GM12878 (cell line): ENCODE measurements around the gene PATJ. TPM values are rescaled to one million over a fixed set of nuclear protein-coding genes. Genes with fewer than 3 reads are reported as not detected.

Experiments
- ATAC-seq: fragments of 200-7000 bp; cut with Tn5 transposase; 3 replicates; pipeline ENCODE4 v1.9.1; 2020; ENCODE audit warnings: mild to moderate bottlenecking, moderate library complexity
- BruUV-seq: library from RNA; stranded (reverse); fragments of 400-500 nt; replicated peaks from 2 replicates; lab custom pipeline; 2021; lab: Mats Ljungman, UMichigan
- CTCF ChIA-PET: fragments of 300-600 bp; sonication (Branson Sonifier 250); formaldehyde crosslinking; extraction: SDS; loops from one replicate; lab custom pipeline; 2021; ENCODE audit warnings: inconsistent platforms; lab: Yijun Ruan, JAX
- POLR2A ChIA-PET: fragments of 350-600 bp; formaldehyde crosslinking; extraction: SDS; loops from one replicate; lab custom pipeline; 2021; ENCODE audit warnings: inconsistent platforms; lab: Charles Lee
- RAD21 ChIA-PET: fragments of 300-600 bp; sonication (Branson Sonifier 250); formaldehyde crosslinking; loops from one replicate; lab custom pipeline; 2023; ENCODE audit warnings: antibody characterized with exemption; ENCODE audit not compliant: unreplicated experiment; lab: Charles Lee
- SMC1A ChIA-PET: fragments of 300-600 bp; sonication (Branson Sonifier 250); formaldehyde crosslinking; loops from one replicate; lab custom pipeline; 2023; ENCODE audit not compliant: unreplicated experiment, uncharacterized antibody; lab: Charles Lee
- DNase-seq: peaks from one replicate; pipeline ENCODE4 v3.0.0-alpha.2; 2011; ENCODE audit warnings: low read depth, low spot score
- FAIRE-seq: peaks from 3 replicates; lab custom pipeline; 2011; peaks lifted over from hg19 to GRCh38; lab: Jason Lieb, UNC
- H2AFZ ChIP-seq: 2 replicates; pipeline ENCODE4 v1.6.0; 2011; ENCODE audit warnings: low read depth, low read length, control low read depth; ENCODE audit not compliant: control insufficient read depth
- H3K27ac ChIP-seq: 2 replicates; pipeline ENCODE4 v1.5.1; 2011; ENCODE audit warnings: control low read depth; ENCODE audit not compliant: control insufficient read depth, insufficient read depth
- H3K27me3 ChIP-seq, 2 experiments: replicated peaks in 1 of 2; 2 replicates each; pipeline versions ENCODE4 v1.6.0 to v1.6.1; 2011; ENCODE audit warnings: low read length in 1 of 2; ENCODE audit not compliant: control insufficient read depth in 2 of 2, insufficient read depth in 2 of 2
- H3K36me3 ChIP-seq, 2 experiments: 2 replicates each; pipeline ENCODE4 v1.5.1; 2011; ENCODE audit warnings: low read length in 1 of 2; ENCODE audit not compliant: control insufficient read depth in 2 of 2, insufficient read depth in 2 of 2
- H3K4me1 ChIP-seq: 2 replicates; pipeline ENCODE4 v1.6.1; 2011; ENCODE audit warnings: mild to moderate bottlenecking, low read length, moderate library complexity, mixed read lengths; ENCODE audit not compliant: control insufficient read depth, insufficient read depth
- H3K4me2 ChIP-seq: 2 replicates; pipeline ENCODE4 v1.6.0; 2011; ENCODE audit warnings: control low read depth; ENCODE audit not compliant: control insufficient read depth, insufficient read depth
- H3K4me3 ChIP-seq: fragments of 200-600 bp; sonication (generic); 2 replicates; pipeline ENCODE4 v1.5.1; 2016
- H3K79me2 ChIP-seq: 2 replicates; pipeline ENCODE4 v1.6.0; 2011; ENCODE audit warnings: low read length; ENCODE audit not compliant: control insufficient read depth, insufficient read depth
- H3K9ac ChIP-seq: 2 replicates; pipeline ENCODE4 v1.8.0; 2011; ENCODE audit warnings: low read length, control low read depth, mixed read lengths; ENCODE audit not compliant: control insufficient read depth, insufficient read depth
- H3K9me3 ChIP-seq: replicated peaks from 3 replicates; pipeline ENCODE4 v1.5.1; 2011; ENCODE audit warnings: mild to moderate bottlenecking, low read length; ENCODE audit not compliant: control insufficient read depth, insufficient read depth
- H4K20me1 ChIP-seq: 2 replicates; pipeline ENCODE4 v1.6.0; 2011; ENCODE audit not compliant: control insufficient read depth, insufficient read depth
- RAD51 ChIP-seq: fragments of 450-650 bp; IDR thresholded peaks from 2 replicates; pipeline ENCODE4 v1.6.1; 2016; ENCODE audit warnings: moderate library complexity, mild to moderate bottlenecking, inconsistent platforms
- ZNF592 ChIP-seq: fragments of 450-650 bp; IDR thresholded peaks from 2 replicates; pipeline ENCODE4 v1.6.1; 2017; ENCODE audit warnings: mild to moderate bottlenecking, moderate library complexity
- WGBS: methylation state at CpG from one replicate; pipeline ENCODE4 v1.1.6; 2016; ENCODE audit warnings: low lambda C conversion rate; ENCODE audit not compliant: insufficient replicate concordance, insufficient coverage; ENCODE audit errors: missing lambda C conversion rate; 5-methylcytosine and 5-hydroxymethylcytosine counted together
- in situ Hi-C: fragments of 300-500 bp; cut with MboI; formaldehyde crosslinking; loops from 9 replicates; pipeline ENCODE4 v1.14.3; 2018; ENCODE audit warnings: mixed read lengths
- intact Hi-C: fragments of 100-400 bp; cut with micrococcal nuclease; formaldehyde crosslinking; loops from one replicate; pipeline ENCODE4 v1.14.2; 2022; ENCODE audit not compliant: unreplicated experiment
- polyA plus RNA-seq, 11 experiments: library from polyadenylated mRNA; depleted of rRNA in 4 of 11; unstranded in 6 of 11; stranded (reverse) in 5 of 11; fragments of >200 nt; fragmentation: Nextera tagmentation in 4 of 11; fragmentation: Illumina TruSeq in 1 of 11; extraction: Ambion mirVana in 4 of 11; extraction: Trizol in 1 of 11; gene quantifications; 1 replicate in 1 of 11; 2 replicates in 10 of 11; pipeline versions ENCODE4 v1.2.1 to v1.2.3, GENCODE V29; 2011 to 2016; ENCODE audit warnings: inconsistent platforms in 2 of 11, missing spikeins in 2 of 11, low read depth in 1 of 11
- total RNA-seq, 4 experiments: library from RNA; depleted of rRNA in 3 of 4; stranded (reverse); fragments of >200 nt in 3 of 4; fragmentation: Illumina TruSeq in 1 of 4; extraction: Trizol in 1 of 4; gene quantifications; 2 replicates each; pipeline versions ENCODE4 v1.2.1 to v1.2.3, GENCODE V29; 2013 to 2021

PATJ gene
- total and polyA plus RNA-seq, 10 of the 15 experiments (the other 5 are each of a cell fraction or from before 2014, with no cell fraction given), result 2.8 to 13.9 (median 6.9) TPM

- CTCF ChIA-PET, result interaction anchor here (1.3 kb wide), 1 partner anchor 39 kb away, joined by 3 read pairs; no protein-coding TSS in a partner anchor
- DNase-seq, result no peak
- WGBS, result 72% methylated on average over 3 of the region's 3 CpGs
- RAD21 ChIA-PET, result no interaction called here
- intact Hi-C loops, result no loop called here
- H3K27me3 ChIP-seq, result no peaks in the 10 kb centered on the region
- no peak overlapping the region for H3K4me3 ChIP-seq
- H3K27ac ChIP-seq, result no peak overlapping the region
- no peak for ATAC-seq
- no peaks in the 10 kb centered on the region for H3K9me3 ChIP-seq
- FAIRE-seq, result peak; percentile 13
- no peaks in the 10 kb centered on the region for H3K36me3 ChIP-seq
- POLR2A ChIA-PET, result no interaction called here
- SMC1A ChIA-PET, result no interaction called here
- H3K9ac ChIP-seq, result no peak overlapping the region
- H2AFZ ChIP-seq, result no peak overlapping the region
- TF ChIP-seq ZNF592, result no peak
- peak; percentile 42; the same call in 1 of the 2 replicates for TF ChIP-seq RAD51
- H3K4me1 ChIP-seq, result no peaks in the 10 kb centered on the region
- no peak overlapping the region for H3K4me2 ChIP-seq
- no peaks in the 10 kb centered on the region for H3K79me2 ChIP-seq
- H4K20me1 ChIP-seq, result no peaks in the 10 kb centered on the region
- in situ Hi-C loops, result no loop called here
- BruUV-seq, result no TSS peak
Measured at GRCh38 chr1:61790837-61791236, 48.6 kb downstream of the PATJ start.
